ENCODE data around the gene PDK2.

DNA sequence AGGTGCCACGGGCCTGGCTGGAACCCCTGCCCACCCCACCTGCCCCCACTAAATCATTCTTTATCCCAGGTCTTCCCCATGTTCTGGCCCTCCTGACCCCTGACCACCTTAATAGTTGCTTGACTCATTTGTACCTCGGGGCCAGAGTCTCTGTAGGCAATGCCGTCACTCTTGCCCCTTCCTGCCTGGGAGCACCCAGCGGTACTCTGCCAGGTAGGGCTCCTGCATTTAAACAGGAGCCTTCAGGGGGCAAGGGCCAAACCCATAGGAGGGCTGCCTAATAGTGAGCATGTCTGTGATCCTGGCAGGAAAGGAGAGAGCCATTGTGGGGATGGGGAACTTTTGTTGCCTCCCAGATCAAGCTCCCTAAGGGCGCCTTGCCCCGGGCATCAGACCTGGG is 48.1 kb upstream of the PDK2 start:
- TF ChIP-seq, protein P1, sequence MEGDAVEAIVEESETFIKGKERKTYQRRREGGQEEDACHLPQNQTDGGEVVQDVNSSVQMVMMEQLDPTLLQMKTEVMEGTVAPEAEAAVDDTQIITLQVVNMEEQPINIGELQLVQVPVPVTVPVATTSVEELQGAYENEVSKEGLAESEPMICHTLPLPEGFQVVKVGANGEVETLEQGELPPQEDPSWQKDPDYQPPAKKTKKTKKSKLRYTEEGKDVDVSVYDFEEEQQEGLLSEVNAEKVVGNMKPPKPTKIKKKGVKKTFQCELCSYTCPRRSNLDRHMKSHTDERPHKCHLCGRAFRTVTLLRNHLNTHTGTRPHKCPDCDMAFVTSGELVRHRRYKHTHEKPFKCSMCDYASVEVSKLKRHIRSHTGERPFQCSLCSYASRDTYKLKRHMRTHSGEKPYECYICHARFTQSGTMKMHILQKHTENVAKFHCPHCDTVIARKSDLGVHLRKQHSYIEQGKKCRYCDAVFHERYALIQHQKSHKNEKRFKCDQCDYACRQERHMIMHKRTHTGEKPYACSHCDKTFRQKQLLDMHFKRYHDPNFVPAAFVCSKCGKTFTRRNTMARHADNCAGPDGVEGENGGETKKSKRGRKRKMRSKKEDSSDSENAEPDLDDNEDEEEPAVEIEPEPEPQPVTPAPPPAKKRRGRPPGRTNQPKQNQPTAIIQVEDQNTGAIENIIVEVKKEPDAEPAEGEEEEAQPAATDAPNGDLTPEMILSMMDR (conservative IDR thresholded peaks at IDR 0.05; ENCODE audit: low read depth, low read length), result no peak
- TF ChIP-seq EZH2 (IDR thresholded peaks at IDR 0.05; ENCODE audit: low read length, unreplicated experiment), result no peak
